GM23338 (cell line): ENCODE data around the gene HSF5.

Source experiments
- CTCF ChIP-seq, 2 experiments: fragments of 200-600 bp in 1 of 2; sonication (generic) in 1 of 2; conservative IDR thresholded peaks; 2 replicates each; pipeline versions ENCODE4 v1.5.1 to v1.6.1; 2016 to 2017; ENCODE audit warnings: antibody characterized with exemption in 2 of 2, low read depth in 2 of 2, mild to moderate bottlenecking in 2 of 2, moderate library complexity in 1 of 2
- ETS1 ChIP-seq: IDR thresholded peaks from 2 replicates; pipeline ENCODE4 v1.6.1; 2016; ENCODE audit warnings: antibody characterized with exemption
- EZH2 ChIP-seq: fragments of 200-600 bp; sonication (generic); IDR thresholded peaks from one replicate; pipeline ENCODE4 v1.8.0; 2017; ENCODE audit warnings: antibody characterized with exemption, mild to moderate bottlenecking, low read depth; ENCODE audit not compliant: unreplicated experiment
- EZH2phosphoT487 ChIP-seq: fragments of 200-600 bp; sonication (generic); IDR thresholded peaks from one replicate; pipeline ENCODE4 v1.8.1; 2018; ENCODE audit warnings: antibody characterized with exemption; ENCODE audit not compliant: unreplicated experiment
- POLR2AphosphoS5 ChIP-seq: IDR thresholded peaks from 2 replicates; pipeline ENCODE4 v1.6.1; 2016; ENCODE audit warnings: antibody characterized with exemption, low read depth
- REST ChIP-seq: IDR thresholded peaks from one replicate; pipeline ENCODE4 v1.6.1; 2018; ENCODE audit warnings: antibody characterized with exemption; ENCODE audit not compliant: unreplicated experiment
- STAT1 ChIP-seq: IDR thresholded peaks from one replicate; pipeline ENCODE4 v1.6.1; 2016; ENCODE audit warnings: antibody characterized with exemption; ENCODE audit not compliant: unreplicated experiment
- ZNF462 ChIP-seq: fragments of 250-450 bp; sonication (Bioruptor Pico); IDR thresholded peaks from 2 replicates; pipeline ENCODE4 v1.5.0; 2020; ENCODE audit warnings: mild to moderate bottlenecking, moderate library complexity

GRCh38 chr17:58410714-58411407, 77.3 kb downstream of the HSF5 start:
- TF ChIP-seq CTCF (conservative IDR thresholded peaks at IDR 0.05; ENCODE audit: low read depth in 2 of 2) (no peak), POLR2AphosphoS5 (no peak), STAT1 (no peak), ZNF462 (CRISPR knock-in tag) (no peak), EZH2 (no peak), REST (no peak), ETS1 (no peak), EZH2phosphoT487 (no peak)
